NCI-H2196 (cell line): Measurements from ENCODE around the gene DDX54.
"Not testable (repeated sequence)": the region's sequence is repeated elsewhere in the genome, so short reads cannot be mapped to it uniquely, and the experiment has no call there.

Experiments
- DNase-seq: peaks from one replicate; lab custom pipeline; 2025; ENCODE audit not compliant: unreplicated experiment; lab: John Stamatoyannopoulos, UW

The DDX54 gene

GRCh38 chr12:113145720-113146551 is 39.3 kb downstream of the DDX54 start:
- no peak for DNase-seq

- no peak for DNase-seq
These were observed 40.5 kb downstream of the DDX54 start for GRCh38 chr12:113144806-113145205.

- no peak for DNase-seq
These were observed 41.3 kb downstream of the DDX54 start for GRCh38 chr12:113143959-113144358.

- no peak for DNase-seq
These were observed 42.4 kb downstream of the DDX54 start for GRCh38 chr12:113142886-113143332.

- peak; percentile 63 for DNase-seq
These were observed 42.9 kb downstream of the DDX54 start for GRCh38 chr12:113142173-113142885.

GRCh38 chr12:113141716-113142115 is 43.6 kb downstream of the DDX54 start:
- not testable (repeated sequence) for DNase-seq

- DNase-seq: no peak
These were observed 44.6 kb downstream of the DDX54 start for GRCh38 chr12:113140706-113141105.

GRCh38 chr12:113138826-113139225 is 46.5 kb downstream of the DDX54 start:
- no peak for DNase-seq

GRCh38 chr12:113137861-113138783 is 47.2 kb downstream of the DDX54 start:
- no peak for DNase-seq

GRCh38 chr12:113136990-113137511 is 48.2 kb downstream of the DDX54 start:
- DNase-seq: no peak

DNA sequence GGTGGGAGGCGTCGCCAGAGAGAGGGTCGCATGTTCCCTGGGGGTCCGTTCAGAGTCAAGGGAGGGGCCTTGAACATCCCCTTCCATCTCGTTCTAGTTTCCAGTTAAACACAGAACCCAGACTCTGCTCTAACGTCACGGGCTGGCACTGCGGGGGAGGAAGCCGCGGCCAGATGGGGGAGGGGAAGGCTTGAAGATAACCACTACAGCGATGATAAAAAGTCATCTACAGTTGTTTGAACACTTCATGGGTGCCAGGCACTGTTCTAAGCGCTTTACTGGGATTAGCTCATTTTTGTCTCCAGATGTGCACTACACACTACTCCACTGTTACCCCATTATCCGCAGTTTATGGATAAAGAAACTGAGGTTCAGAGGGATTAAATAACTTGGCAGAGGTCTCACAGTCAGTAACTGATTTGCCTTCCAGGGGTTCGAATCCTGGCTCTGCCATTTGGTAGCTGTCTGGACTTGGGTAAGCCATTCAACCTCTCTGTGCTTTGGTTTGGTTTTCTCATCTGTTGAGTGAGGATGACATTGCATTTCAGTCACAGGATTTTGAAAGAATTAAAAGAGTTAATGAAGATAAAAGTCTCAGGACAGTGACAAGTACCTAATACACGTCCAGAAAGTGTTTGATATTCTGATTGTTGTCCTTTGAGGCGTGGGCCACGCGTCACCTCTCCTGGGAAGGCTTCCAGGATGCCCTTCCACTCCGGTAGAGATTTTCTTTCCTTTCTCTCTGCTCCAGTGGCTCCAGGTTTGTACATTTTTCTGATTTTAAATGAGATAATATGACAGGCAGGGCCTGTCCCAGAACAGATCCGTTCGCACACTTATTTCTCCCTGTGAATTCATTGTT is 48.9 kb downstream of the DDX54 start:
- peak; percentile 43 for DNase-seq

DNA sequence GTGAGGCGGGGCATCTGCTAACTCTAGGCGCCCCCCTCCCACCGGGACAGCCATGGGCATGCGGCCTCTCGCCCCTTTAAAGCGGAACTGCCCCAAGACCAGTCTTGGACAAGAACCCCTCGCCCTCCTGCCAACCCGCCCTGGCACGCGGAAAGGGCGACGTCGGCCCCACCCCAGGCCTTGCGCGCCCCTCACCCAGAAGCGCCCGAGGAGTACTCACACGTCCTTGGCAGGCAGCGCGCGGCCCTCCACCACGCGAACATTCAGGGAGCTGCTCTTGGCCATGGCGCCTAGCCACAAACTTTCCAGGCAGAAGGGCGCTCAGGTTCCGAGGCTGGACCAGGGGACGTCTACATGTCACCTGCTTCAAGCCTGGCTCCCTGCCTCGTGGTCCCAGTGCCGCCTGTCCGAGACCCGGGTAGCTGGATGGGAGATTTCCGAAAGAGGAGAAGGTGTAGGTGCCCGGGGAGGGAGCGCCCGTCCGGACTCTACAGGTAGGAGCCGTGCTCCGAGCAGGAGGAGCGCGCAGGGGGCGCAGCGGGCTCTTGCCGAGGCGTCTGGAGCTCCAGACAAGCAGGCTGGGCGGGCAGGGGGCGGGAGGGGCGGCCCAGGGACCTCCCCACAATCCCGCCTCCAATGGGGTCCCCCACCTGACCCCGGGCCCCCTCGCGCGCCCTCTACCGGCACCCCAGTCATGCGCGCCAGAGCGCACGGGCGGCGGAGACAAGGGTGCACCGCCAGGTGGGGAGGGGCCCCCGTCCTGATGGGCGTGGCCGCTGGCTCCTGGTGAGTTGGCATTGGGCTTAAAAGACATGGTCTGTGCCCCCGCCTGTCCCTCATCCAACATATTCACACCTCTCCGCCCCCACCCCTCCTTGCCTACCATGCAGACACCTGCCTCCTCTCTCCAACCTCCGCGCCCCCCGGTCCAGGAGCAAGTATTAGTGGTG is 49.8 kb downstream of the DDX54 start, which contains the start of gene RASAL1:
Gene RASAL1 (minus strand): TSS at position 584 of the 950 bp plus-strand sequence. CDS start 299 bp downstream, at position 285.
- peak; percentile 89 for DNase-seq

- no peak for DNase-seq
These were observed 50.7 kb downstream of the DDX54 start for GRCh38 chr12:113134521-113134951.

DNA sequence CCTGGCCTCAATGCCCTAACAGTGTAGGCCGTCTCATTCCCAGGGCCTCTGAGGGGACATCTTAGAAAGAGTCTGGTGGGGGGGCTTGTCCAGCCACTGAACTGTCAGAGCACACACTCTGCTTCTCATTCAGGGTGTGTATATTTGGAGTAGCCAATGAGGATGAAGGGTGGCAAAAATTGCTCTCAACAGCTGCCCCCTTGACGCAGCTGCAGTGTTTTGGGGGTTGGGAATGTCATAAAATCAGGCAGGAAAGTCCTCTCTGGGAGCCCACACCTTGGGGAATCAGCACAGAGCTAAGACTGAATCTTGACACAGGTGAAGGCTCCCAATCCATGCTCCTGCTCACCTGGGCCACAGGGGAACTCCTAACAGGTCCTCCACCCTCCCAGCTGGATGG is 51.2 kb downstream of the DDX54 start:
- no peak for DNase-seq

GRCh38 chr12:113133666-113134065 is 51.6 kb downstream of the DDX54 start:
- DNase-seq: no peak

GRCh38 chr12:113133036-113133435 is 52.2 kb downstream of the DDX54 start:
- no peak for DNase-seq

- DNase-seq: no peak
These were observed 53.7 kb downstream of the DDX54 start for GRCh38 chr12:113131556-113131955.

GRCh38 chr12:113130457-113131135 is 54.7 kb downstream of the DDX54 start:
- DNase-seq: no peak
